NCI-H526 treated with DMSO at 0.1 percent for 48 hours (cell line): ENCODE data around the gene ZNF70.
"Not testable (repeated sequence)": the region's sequence is repeated elsewhere in the genome, so short reads cannot be mapped to it uniquely, and the experiment has no call there.

Experiments used
- DNase-seq: peaks from one replicate; lab custom pipeline; 2025; lab: John Stamatoyannopoulos, UW

ZNF70 gene

GRCh38 chr22:23756891-23757290 is 6.0 kb upstream of the ZNF70 start:
- no peak for DNase-seq

GRCh38 chr22:23755711-23756110 is 4.8 kb upstream of the ZNF70 start:
- no peak for DNase-seq

- no peak for DNase-seq
Observed at GRCh38 chr22:23754980-23755636, 4.2 kb upstream of the ZNF70 start.

GRCh38 chr22:23754220-23754919 is 3.5 kb upstream of the ZNF70 start, which contains the start of gene VPREB3:
VPREB3 (minus strand) TSS chr22:23754425; CDS start chr22:23754363, 62 bp downstream.
- no peak for DNase-seq

GRCh38 chr22:23753385-23753784 is 2.5 kb upstream of the ZNF70 start:
- no peak for DNase-seq

GRCh38 chr22:23752750-23753149 is 1.8 kb upstream of the ZNF70 start:
- no peak for DNase-seq

- DNase-seq: no peak
Observed at GRCh38 chr22:23752090-23752691, 1.3 kb upstream of the ZNF70 start.

- DNase-seq: no peak
Observed at GRCh38 chr22:23751441-23751996, 607 bp upstream of the ZNF70 start.

- DNase-seq: no peak
Observed at GRCh38 chr22:23750367-23750713, 572 bp downstream of the ZNF70 start.

GRCh38 chr22:23749841-23750301 is 1.0 kb downstream of the ZNF70 start:
- no peak for DNase-seq

- no peak for DNase-seq
Observed at GRCh38 chr22:23745791-23746190, 5.1 kb downstream of the ZNF70 start.

- DNase-seq: no peak
Observed at GRCh38 chr22:23744485-23744884, 6.4 kb downstream of the ZNF70 start.

GRCh38 chr22:23744001-23744400 is 6.9 kb downstream of the ZNF70 start:
- no peak for DNase-seq

- DNase-seq: no peak
Observed at GRCh38 chr22:23743303-23743705, 7.6 kb downstream of the ZNF70 start.

GRCh38 chr22:23742505-23743264 is 8.2 kb downstream of the ZNF70 start:
- DNase-seq: no peak

GRCh38 chr22:23737696-23738095 is 13.2 kb downstream of the ZNF70 start:
- no peak for DNase-seq

- DNase-seq: not testable (repeated sequence)
Observed at GRCh38 chr22:23728108-23728507, 22.8 kb downstream of the ZNF70 start.

GRCh38 chr22:23722724-23723123 is 28.2 kb downstream of the ZNF70 start:
- no peak for DNase-seq

- no peak for DNase-seq
Observed at GRCh38 chr22:23722160-23722559, 28.8 kb downstream of the ZNF70 start.

- DNase-seq: no peak
Observed at GRCh38 chr22:23720855-23721254, 30.1 kb downstream of the ZNF70 start.

GRCh38 chr22:23718371-23719165 is 32.3 kb downstream of the ZNF70 start:
- no peak for DNase-seq
